Measurements from ENCODE around the gene NDUFAF8. TPM values are rescaled to one million over a fixed set of nuclear protein-coding genes. Genes with fewer than 3 reads are reported as not detected.

The NDUFAF8 gene
- total RNA-seq, 6 experiments from 2014 or later = 15.7 to 35.9 (median 23.3) TPM

DNA sequence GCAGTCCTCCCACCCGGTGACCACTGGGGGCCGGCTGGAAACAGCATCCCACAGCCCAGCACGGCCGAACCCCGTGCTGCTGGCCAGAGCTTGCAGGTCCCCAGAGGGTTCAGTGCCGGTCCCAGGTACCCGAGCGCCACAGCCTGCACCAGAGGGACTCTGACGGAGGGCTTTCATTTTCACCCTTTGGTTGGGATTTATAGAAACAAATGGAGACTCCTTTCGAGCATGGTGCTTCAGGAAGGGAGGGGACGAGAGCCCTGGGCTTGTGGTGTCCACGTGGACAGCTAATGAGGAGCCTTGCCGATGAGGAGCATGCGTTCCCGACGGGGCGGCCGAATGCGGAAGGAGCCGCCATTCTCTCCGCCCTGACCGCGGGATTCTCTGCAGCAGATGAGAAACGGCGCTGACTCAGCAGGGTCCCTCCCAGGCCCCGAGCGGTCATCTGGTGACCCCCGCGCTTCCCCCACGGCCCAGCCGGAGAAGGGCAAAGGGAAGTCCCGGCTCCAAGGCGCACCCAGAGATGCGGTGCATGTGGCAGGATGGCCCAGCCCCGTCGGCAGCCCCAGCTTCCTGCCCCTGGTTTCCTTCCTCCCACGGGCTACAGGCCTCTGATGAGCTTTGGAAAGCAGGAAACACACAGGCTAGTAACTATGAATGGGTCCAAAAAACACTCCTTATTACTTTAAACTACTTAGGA, 46.2 kb downstream of the NDUFAF8 start:
- WGBS (ENCODE audit: insufficient coverage, low coverage, low lambda C conversion rate, missing lambda C conversion rate) = 20% methylated on average over 1 of the region's 37 CpGs
- H3K36me3 ChIP-seq = peaks cover 0 to 60% (median 17%) of the 10 kb centered on the region in 4 donors
- peak; percentile 76 to 89 (median 85) for DNase-seq
- peak overlapping the region in 2 of 3 donors; percentile 5 to 24 for H3K4me3 ChIP-seq
- ATAC-seq = peak; percentile 80 to 88 (median 81)
- H3K4me1 ChIP-seq = no peaks in the 10 kb centered on the region
- no peaks in the 10 kb centered on the region for H3K27me3 ChIP-seq
- peak overlapping the region; percentile 31 to 80 (median 59) for H3K27ac ChIP-seq
- intact Hi-C loops (cut with DNase I) = loop anchor here in 1 of 2 donors (10.0 kb wide), 1 partner anchor 199 kb away; no protein-coding TSS in a partner anchor
- H3K9me3 ChIP-seq = no peaks in the 10 kb centered on the region
- TF ChIP-seq POLR2A (IDR thresholded peaks at IDR 0.05) = no peak
- TF ChIP-seq, protein P1, sequence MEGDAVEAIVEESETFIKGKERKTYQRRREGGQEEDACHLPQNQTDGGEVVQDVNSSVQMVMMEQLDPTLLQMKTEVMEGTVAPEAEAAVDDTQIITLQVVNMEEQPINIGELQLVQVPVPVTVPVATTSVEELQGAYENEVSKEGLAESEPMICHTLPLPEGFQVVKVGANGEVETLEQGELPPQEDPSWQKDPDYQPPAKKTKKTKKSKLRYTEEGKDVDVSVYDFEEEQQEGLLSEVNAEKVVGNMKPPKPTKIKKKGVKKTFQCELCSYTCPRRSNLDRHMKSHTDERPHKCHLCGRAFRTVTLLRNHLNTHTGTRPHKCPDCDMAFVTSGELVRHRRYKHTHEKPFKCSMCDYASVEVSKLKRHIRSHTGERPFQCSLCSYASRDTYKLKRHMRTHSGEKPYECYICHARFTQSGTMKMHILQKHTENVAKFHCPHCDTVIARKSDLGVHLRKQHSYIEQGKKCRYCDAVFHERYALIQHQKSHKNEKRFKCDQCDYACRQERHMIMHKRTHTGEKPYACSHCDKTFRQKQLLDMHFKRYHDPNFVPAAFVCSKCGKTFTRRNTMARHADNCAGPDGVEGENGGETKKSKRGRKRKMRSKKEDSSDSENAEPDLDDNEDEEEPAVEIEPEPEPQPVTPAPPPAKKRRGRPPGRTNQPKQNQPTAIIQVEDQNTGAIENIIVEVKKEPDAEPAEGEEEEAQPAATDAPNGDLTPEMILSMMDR (IDR thresholded peaks at IDR 0.05) = no peak

DNA sequence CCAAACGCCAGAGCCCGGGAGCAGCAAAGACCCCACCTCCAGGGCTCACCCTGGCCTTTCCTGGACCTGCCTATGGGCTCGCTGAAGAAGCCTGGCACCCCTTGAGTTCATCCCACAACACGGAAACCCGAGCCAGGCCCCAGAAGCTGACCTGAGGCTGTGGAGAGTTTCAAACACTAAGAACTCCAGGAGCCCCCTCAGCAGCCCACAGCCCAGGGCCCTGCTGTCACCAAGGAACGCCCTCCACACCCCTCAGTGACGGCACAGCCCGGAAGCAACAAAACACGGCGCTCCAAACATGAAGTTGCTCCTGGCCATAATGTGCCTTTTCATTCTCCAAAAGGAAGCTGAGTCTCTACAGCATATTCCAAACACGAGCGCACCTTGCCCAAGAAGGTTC, 46.8 kb downstream of the NDUFAF8 start:
- no peaks in the 10 kb centered on the region for H3K4me1 ChIP-seq
- peaks cover 0 to 56% (median 17%) of the 10 kb centered on the region in 4 donors for H3K36me3 ChIP-seq
- H3K9me3 ChIP-seq = no peaks in the 10 kb centered on the region
- TF ChIP-seq, protein P1 (IDR thresholded peaks at IDR 0.05) = no peak
- TF ChIP-seq POLR2A (IDR thresholded peaks at IDR 0.05) = no peak
- intact Hi-C loops (cut with DNase I) = loop anchor here in 1 of 2 donors (10.0 kb wide), 1 partner anchor 199 kb away; no protein-coding TSS in a partner anchor
- no peaks in the 10 kb centered on the region for H3K27me3 ChIP-seq
- H3K4me3 ChIP-seq = peak overlapping the region in 1 of 3 donors; percentile 24
- peak overlapping the region; percentile 31 to 80 (median 59) for H3K27ac ChIP-seq
- 36% methylated on average over 10 of the region's 12 CpGs for WGBS (ENCODE audit: insufficient coverage, low coverage, low lambda C conversion rate, missing lambda C conversion rate)
- DNase-seq (no peak), ATAC-seq (peak in 2 of 4 donors; percentile 6)

DNA sequence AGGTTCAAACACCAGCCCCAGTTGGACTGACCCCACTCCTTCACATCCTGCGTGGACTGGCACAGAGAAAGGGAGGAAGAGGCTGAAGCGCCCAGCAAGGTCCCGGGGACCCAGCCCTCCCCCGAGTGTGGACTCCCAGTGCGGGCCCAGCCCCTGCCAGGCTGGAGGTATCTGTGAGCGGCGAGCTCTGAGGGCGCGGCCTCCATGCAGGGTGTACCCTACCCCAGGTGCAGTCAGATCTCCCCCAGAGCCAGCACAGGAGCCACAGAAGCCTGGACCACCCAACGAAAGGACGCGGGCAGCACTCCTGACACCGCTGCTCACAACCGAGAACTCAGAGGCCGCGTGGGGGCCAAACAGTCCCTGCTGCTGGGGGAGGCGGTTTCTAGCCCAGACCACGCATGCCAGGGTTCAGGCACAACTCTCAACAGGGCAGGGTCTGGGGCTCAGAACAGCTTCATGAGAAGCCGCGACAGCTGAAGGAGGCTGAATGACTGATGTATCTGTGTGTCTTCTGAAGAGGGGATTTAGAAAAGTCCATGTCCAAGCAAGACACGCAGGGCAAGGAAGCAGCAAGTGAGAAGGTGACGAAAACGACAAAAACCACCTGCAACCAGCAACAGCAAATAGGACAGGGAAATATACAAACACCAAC, 47.5 kb downstream of the NDUFAF8 start:
- no peak for DNase-seq
- peaks cover 0 to 7% (median 2%) of the 10 kb centered on the region in 4 donors for H3K4me1 ChIP-seq

DNA sequence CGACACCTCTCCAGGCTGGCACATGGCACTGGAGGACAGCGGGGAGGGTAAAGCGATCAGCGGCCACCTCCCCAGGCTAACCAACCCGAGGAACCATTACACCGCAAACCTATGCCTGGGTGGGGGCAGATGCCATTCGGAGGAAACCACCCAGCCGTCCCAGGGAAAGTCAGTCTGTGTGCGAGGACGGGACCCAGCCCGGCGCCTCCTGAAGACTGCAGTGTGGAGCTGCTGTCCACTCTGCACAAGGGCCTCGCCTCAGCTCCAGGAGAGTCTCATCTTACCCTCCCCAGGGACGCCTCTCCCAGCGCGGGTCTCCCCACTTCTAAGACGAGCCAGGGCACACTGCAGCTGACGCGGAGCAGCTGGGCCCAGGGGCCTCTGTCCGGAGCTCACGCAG, 48.0 kb downstream of the NDUFAF8 start:
- no peak for ATAC-seq
- Histone ChIP-seq H3K4me3 (no peak overlapping the region), H3K27ac (no peak overlapping the region), H3K27me3 (no peaks in the 10 kb centered on the region), H3K4me1 (peaks cover 0 to 12% (median 4%) of the 10 kb centered on the region in 4 donors), H3K9me3 (no peaks in the 10 kb centered on the region), H3K36me3 (peaks cover 0 to 48% (median 16%) of the 10 kb centered on the region in 4 donors)
- intact Hi-C loops (cut with DNase I) = loop anchor here in 1 of 2 donors (10.0 kb wide), 1 partner anchor 198 kb away; no protein-coding TSS in a partner anchor
- no peak for DNase-seq
- TF ChIP-seq POLR2A (IDR thresholded peaks at IDR 0.05) = no peak
- TF ChIP-seq, protein P1 (IDR thresholded peaks at IDR 0.05) = no peak
- WGBS (ENCODE audit: insufficient coverage, low coverage, low lambda C conversion rate, missing lambda C conversion rate) = 91% methylated on average over 4 of the region's 21 CpGs

More for the DNA sequence above, 47.5 kb downstream of the NDUFAF8 start:
- no peak overlapping the region for H3K4me3 ChIP-seq
- H3K9me3 ChIP-seq = no peaks in the 10 kb centered on the region
- H3K27me3 ChIP-seq = no peaks in the 10 kb centered on the region
- peak overlapping the region in 2 of 3 donors; percentile 59 to 80 for H3K27ac ChIP-seq
- intact Hi-C loops (cut with DNase I) = loop anchor here in 1 of 2 donors (10.0 kb wide), 1 partner anchor 198 kb away; no protein-coding TSS in a partner anchor
- TF ChIP-seq, protein P1 (IDR thresholded peaks at IDR 0.05) = no peak
- TF ChIP-seq POLR2A (IDR thresholded peaks at IDR 0.05) = no peak
- ATAC-seq = no peak
- H3K36me3 ChIP-seq = peaks cover 0 to 53% (median 17%) of the 10 kb centered on the region in 4 donors
- 84% methylated on average over 6 of the region's 23 CpGs for WGBS (ENCODE audit: insufficient coverage, low coverage, low lambda C conversion rate, missing lambda C conversion rate)
